ENCODE data around the gene NEK5.

DNA sequence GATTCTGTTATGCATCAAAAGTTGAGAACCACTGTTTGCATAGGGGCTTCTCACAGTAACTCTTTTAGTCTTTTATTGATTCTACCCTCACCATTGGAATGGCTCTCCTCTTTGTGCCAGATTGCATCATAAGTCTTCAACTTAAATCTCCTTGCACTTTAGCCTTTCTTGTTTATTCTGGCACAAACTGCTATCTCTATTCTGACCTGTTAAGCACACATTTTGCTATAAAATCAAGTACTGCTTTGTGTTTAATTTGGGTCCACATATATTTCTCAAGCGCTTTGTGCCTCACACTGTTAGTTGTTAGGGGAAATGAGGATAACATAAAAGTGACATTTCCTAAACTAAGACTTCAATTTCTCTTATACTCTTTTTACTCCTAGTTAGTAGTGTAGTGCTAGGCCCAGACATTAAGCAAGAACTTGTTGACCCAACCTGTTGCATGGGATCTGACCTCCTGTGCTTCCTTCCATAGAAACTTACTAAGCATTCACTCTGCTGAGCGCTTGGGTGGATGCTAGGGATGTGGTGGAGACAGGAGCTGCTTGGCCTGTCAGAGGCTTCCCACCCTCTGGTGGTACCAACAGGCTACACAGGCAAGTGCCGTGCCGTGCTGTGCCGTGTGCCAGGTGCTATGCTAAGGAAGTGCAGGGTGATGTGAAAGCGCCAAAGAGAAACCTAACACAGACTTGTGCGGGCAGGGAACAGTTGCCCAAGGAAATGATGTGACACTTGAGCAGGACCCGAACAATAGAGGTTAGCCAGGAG is 103.2 kb downstream of the NEK5 start:
- no peak for TF ChIP-seq BCL11A (IDR thresholded peaks at IDR 0.05; ENCODE audit: low read depth in 2 of 2, low read length in 2 of 2)
- TF ChIP-seq POLR2A (IDR thresholded peaks at IDR 0.05; ENCODE audit: control extremely low read depth in 1 of 2, low read depth in 2 of 2, low read length in 2 of 2), result no peak
- TF ChIP-seq, protein P1, sequence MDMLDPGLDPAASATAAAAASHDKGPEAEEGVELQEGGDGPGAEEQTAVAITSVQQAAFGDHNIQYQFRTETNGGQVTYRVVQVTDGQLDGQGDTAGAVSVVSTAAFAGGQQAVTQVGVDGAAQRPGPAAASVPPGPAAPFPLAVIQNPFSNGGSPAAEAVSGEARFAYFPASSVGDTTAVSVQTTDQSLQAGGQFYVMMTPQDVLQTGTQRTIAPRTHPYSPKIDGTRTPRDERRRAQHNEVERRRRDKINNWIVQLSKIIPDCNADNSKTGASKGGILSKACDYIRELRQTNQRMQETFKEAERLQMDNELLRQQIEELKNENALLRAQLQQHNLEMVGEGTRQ (IDR thresholded peaks at IDR 0.05; ENCODE audit: low read length), result no peak
- TF ChIP-seq RFX5 (IDR thresholded peaks at IDR 0.05; ENCODE audit: borderline replicate concordance, low read depth, low read length), result no peak
- TF ChIP-seq, protein P2, sequence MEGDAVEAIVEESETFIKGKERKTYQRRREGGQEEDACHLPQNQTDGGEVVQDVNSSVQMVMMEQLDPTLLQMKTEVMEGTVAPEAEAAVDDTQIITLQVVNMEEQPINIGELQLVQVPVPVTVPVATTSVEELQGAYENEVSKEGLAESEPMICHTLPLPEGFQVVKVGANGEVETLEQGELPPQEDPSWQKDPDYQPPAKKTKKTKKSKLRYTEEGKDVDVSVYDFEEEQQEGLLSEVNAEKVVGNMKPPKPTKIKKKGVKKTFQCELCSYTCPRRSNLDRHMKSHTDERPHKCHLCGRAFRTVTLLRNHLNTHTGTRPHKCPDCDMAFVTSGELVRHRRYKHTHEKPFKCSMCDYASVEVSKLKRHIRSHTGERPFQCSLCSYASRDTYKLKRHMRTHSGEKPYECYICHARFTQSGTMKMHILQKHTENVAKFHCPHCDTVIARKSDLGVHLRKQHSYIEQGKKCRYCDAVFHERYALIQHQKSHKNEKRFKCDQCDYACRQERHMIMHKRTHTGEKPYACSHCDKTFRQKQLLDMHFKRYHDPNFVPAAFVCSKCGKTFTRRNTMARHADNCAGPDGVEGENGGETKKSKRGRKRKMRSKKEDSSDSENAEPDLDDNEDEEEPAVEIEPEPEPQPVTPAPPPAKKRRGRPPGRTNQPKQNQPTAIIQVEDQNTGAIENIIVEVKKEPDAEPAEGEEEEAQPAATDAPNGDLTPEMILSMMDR (IDR thresholded peaks at IDR 0.05; ENCODE audit: control extremely low read depth in 1 of 3, insufficient read depth in 1 of 3, low read depth in 1 of 3, low read length in 3 of 3), result no peak
- TF ChIP-seq FOSL1 (IDR thresholded peaks at IDR 0.05; ENCODE audit: insufficient read depth, low read depth, low read length), result no peak
- no peak for TF ChIP-seq ZNF274 (IDR thresholded peaks at IDR 0.05; ENCODE audit: borderline replicate concordance, extremely low read depth, low read length)
- no peak for TF ChIP-seq CBX5 (IDR thresholded peaks at IDR 0.05; ENCODE audit: low read depth, low read length)

All from H1 (cell line).